HG02938 (cell line): Measurements from ENCODE around the gene ZNFX1.
A peak's percentile ranks its signal among the peaks of the same experiment; 100 is the strongest.
"Not testable (repeated sequence)": the region's sequence is repeated elsewhere in the genome, so short reads cannot be mapped to it uniquely, and the experiment has no call there.

ENCODE experiments used
- ATAC-seq: cut with Tn5 transposase; IDR thresholded peaks from one replicate; pipeline ENCODE4 v1.9.1; 2021; ENCODE audit warnings: mild to moderate bottlenecking, moderate library complexity; ENCODE audit not compliant: unreplicated experiment

Gene ZNFX1

GRCh38 chr20:49278036-49278817 is at the start of gene ZNFX1:
ZNFX1 (minus strand) TSS chr20:49278057; CDS start chr20:49275839, 2,218 bp downstream.
- peak; percentile 82 for ATAC-seq

DNA sequence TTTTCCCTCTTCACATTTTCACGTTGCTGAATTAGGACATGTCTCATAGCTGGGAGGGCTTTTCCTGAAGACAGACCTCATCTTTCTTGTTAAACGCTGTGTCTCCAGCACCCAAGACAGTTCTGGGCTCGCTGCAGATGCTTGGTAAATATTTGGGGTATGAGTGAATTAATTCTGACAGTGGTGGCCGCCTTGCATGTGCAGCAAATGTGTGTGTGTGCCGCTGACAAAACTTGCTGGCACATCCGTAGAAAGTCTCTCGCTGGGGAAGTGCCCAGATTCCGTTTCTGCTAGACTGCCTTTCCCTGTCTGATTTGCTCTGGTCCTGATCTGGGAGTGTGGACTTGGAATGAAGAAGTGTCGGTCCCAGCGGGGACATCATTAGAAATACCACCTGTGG is 48.2 kb upstream of the ZNFX1 start:
- no peak for ATAC-seq

DNA sequence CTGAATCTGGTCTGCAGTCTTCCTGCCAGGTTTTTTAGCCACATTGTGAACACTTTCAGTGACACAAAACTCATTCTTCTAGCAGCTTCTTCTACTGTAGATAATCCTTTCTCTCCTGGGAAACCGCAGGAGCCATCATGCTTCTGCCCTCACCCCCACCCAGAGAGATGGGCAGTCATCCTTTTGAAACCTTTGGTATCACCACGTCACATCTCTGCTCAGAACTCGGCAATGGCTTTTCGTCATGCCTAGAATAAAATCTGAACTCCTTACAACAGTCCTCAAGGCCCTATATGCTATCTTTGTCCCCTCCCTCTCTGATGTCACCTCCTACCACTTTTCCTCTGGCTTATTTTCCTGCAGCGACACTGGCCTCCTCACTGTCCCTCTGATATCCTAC is 46.4 kb upstream of the ZNFX1 start:
- no peak for ATAC-seq

- no peak for ATAC-seq
Observed at GRCh38 chr20:49323622-49324238, 45.9 kb upstream of the ZNFX1 start.

GRCh38 chr20:49320460-49320859 is 42.6 kb upstream of the ZNFX1 start:
- no peak for ATAC-seq

DNA sequence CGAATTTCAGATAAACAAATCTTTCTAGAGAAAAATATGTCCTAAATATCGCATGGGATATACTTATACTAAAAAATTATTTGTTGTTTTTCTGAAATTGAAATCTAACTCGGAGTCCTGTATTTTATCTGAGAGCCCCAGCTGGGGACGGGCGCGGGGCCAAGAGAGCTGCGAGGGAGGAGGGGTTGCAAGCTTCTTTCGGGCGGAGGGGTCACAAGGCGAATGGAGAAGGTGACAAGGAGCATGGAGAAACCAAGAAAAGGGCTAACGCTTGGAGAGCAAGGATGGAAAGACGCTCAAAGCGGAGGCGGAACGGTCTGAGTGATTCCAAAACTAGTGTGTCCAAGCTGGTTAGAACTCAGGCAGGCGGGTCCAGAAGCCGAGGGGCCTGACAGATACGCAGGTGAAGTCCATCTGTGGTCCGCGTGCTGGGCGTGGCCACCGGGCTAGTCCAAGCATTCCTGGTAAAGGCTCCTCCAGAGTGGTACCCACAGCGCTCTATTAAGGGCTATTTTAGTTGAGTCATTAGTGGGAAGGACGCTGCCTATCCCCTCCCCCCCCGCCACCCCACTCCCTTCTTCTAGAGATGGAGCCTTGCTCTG is 41.5 kb upstream of the ZNFX1 start:
- ATAC-seq = no peak

GRCh38 chr20:49318430-49319207 is 40.8 kb upstream of the ZNFX1 start:
- no peak for ATAC-seq

DNA sequence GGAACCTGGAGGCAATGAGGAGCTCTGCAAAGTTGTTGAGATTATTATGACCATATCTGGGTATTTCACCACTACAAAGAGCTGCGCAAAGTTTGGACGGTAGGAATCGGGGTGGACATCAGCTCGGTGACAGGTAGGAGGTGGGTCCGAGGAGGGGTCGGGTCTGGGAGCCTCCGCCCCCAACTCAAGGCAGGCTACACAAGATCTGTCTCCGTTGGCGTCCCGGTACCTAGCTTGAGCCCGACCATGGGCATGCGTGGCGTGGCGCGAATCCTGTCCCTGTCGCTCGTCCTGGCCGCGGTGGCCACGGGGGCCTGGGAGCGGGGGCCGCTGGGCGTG is 40.2 kb upstream of the ZNFX1 start:
- no peak for ATAC-seq

DNA sequence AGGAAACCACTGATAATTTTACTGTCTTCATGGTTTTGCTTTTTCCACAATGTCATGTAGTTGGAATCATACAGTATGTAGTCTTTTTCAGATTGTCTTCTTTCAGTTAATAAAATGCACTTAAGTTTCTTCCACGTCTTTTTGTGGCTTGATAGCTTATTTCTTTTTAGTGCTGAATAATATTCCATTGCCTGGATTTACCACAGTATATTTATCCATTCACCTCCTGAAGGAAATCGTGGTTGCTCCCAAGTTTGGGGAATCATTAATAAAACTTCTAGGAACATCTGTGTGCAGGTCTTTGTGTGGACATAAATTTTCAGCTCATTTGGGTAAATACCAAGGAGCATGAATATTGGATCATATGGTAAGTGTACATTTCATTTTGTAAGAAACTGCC is 38.8 kb upstream of the ZNFX1 start:
- no peak for ATAC-seq

DNA sequence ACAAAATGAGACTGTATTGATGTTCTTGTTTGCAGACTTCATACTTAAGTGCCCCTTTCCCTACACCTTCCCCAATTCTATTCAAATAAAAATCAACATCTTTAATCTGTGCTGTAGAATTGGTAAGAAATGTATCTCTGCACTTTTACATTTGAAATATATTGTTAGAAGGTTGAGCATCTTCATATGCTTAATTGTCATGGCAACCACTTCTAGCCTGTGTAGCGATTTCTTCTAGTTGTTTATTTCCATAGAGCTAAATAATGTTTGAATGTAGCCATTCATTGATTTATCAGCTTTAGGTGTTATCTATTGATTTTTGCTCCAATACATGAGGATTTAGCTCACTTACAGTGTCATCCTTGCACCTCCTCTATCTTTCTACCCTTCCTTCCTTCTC is 37.7 kb upstream of the ZNFX1 start:
- no peak for ATAC-seq

DNA sequence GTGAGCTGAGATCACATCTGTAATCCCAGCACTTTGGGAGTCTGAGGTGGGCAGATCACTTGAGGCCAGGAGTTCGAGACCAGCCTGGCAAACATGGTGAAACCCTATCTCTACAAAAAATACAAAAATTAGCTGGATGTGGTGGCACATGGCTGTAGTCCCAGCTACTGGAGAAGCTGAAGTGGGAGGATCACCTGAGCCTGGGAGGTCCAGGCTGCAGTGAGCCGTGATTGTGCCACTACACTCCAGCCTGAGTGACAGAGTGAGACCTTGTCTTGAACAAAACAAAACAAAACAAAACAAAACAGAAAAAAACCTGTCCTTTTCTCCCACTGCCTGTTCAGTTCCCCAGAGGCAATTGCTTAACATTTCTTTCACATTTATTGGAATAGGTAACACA is 36.2 kb upstream of the ZNFX1 start:
- not testable (repeated sequence) for ATAC-seq

GRCh38 chr20:49313283-49313682 is 35.4 kb upstream of the ZNFX1 start:
- ATAC-seq = no peak

DNA sequence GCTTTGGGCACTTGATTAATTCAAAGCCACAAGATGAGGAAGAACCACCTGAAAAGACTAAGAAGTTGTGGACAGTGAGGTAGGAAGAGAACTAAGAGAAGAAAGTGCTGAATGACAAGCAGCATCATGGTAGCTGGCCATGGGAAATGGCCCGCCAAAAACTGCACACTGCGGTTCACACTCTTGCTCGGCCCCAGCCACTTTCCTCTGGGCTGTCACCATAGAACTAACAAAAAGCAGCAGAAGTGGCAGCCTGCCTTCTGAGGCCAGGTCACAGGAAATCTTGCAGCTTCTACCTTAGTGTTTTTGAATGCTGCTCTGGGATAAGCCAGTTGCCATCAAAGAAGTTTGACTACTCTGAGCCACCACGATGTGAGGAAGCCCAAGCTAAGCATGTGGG is 34.8 kb upstream of the ZNFX1 start:
- no peak for ATAC-seq

DNA sequence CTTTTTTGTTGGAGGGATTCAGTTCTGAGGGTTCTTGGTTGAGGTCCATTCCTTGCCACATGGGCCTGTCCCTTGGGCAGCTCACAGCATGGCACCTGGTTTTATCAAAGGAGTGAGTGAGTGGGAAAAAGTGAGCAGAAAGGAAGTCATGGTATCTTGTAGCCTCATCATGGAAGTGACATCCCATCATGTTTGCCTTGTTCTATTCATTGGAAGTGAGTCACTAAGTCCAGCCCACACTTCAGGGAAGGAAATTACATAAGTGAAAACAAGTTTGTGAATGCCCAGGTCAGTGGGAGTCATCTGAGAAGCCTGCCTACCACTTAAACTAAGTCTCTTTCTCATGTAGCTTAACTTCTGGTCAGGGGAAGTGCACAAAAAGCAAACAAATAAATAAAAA is 32.8 kb upstream of the ZNFX1 start:
- no peak for ATAC-seq

DNA sequence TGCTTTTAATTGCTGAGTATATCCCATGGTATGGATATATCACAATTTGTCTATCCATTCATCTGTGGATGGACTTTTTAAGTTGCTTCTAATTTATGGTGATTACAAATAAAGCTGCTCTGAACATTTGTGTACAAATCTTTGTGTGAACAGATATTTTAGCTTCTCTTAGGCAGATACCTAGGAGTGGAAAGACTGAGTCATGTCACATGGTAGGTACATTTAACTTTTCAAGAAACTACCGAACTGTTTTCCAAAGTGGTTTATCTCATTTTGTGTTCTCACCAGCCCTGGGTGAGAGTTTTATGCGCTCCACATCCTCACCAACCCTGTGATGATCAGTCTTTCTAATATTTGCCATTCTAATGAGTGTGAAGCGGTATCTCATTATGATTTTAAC is 31.0 kb upstream of the ZNFX1 start:
- ATAC-seq = no peak

- no peak for ATAC-seq
Observed at GRCh38 chr20:49306903-49307620, 29.2 kb upstream of the ZNFX1 start.

- no peak for ATAC-seq
Observed at GRCh38 chr20:49303065-49303552, 25.3 kb upstream of the ZNFX1 start.

- ATAC-seq = no peak
Observed at GRCh38 chr20:49297605-49298530, 20.0 kb upstream of the ZNFX1 start.

DNA sequence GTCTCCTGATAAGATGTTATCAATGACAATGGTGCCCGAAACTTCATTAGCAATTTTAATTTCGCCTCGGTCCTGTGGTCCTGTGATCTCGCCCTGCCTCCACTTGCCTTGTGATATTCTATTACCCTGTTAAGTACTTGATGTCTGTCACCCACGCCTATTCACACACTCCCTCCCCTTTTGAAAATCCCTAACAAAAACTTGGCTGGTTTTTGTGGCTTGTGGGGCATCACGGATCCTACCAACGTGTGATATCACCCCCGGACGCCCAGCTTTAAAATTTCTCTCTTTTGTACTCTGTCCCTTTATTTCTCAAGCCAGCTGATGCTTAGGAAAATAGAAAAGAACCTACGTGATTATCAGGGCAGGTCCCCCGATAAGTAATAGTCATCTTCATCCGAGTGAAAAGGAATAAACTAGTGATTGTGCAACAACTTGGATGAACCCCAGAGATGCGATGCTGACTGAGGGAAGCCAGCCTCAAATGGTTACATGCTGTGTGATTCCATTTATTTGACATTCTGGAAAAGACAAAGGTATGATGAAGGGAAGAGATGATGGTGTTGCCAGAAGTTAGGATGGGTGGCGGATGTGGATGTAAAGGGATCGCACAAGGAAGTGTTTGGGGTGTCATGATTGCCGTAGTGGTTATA is 16.3 kb upstream of the ZNFX1 start:
- not testable (repeated sequence) for ATAC-seq
